SK-N-SH treated with all-trans-retinoic acid at 6 μM for 48 hours (cell line): Measurements from ENCODE around the gene PHETA1.

ENCODE experiments used
- ARNTL ChIP-seq: fragments of 450-650 bp; formaldehyde crosslinking; IDR thresholded peaks from 2 replicates; pipeline ENCODE4 v1.5.0; 2020; ENCODE audit warnings: low read depth, mild to moderate bottlenecking, moderate library complexity, borderline replicate concordance
- GLIS3 ChIP-seq: fragments of 250-450 bp; sonication (Bioruptor Pico); IDR thresholded peaks from 2 replicates; pipeline ENCODE4 v1.5.0; 2020; ENCODE audit warnings: mild to moderate bottlenecking, moderate library complexity
- PPARA ChIP-seq: fragments of 250-450 bp; sonication (Bioruptor Pico); IDR thresholded peaks from 2 replicates; pipeline ENCODE4 v1.5.0; 2020; ENCODE audit warnings: mild to moderate bottlenecking, borderline replicate concordance
- RARB ChIP-seq: fragments of 250-450 bp; sonication (Bioruptor Pico); IDR thresholded peaks from 2 replicates; pipeline ENCODE4 v1.8.0; 2021; ENCODE audit warnings: mild to moderate bottlenecking, moderate library complexity
- TCF4 ChIP-seq: fragments of 250-450 bp; sonication (Bioruptor Pico); IDR thresholded peaks from 2 replicates; pipeline ENCODE4 v1.8.0; 2021; ENCODE audit warnings: mild to moderate bottlenecking, moderate library complexity, borderline replicate concordance
- TOX ChIP-seq: fragments of 250-450 bp; sonication (Bioruptor Pico); IDR thresholded peaks from 2 replicates; pipeline ENCODE4 v1.8.0; 2021; ENCODE audit warnings: mild to moderate bottlenecking, moderate library complexity, borderline replicate concordance
- ZC3H10 ChIP-seq: fragments of 250-450 bp; sonication (Bioruptor Pico); IDR thresholded peaks from 2 replicates; pipeline ENCODE4 v1.5.1; 2021; ENCODE audit warnings: mild to moderate bottlenecking, moderate library complexity
- ZFP30 ChIP-seq: fragments of 450-650 bp; formaldehyde crosslinking; IDR thresholded peaks from 2 replicates; pipeline ENCODE4 v1.5.0; 2022; ENCODE audit warnings: mild to moderate bottlenecking, moderate library complexity
- TF ChIP-seq, protein P1 (sequence below): fragments of 250-450 bp; sonication (Bioruptor Pico); IDR thresholded peaks from 2 replicates; pipeline ENCODE4 v1.8.0; 2021; ENCODE audit warnings: low read depth, mild to moderate bottlenecking, moderate library complexity, borderline replicate concordance
- TF ChIP-seq, protein P2 (sequence below): fragments of 250-450 bp; sonication (Bioruptor Pico); IDR thresholded peaks from 2 replicates; pipeline ENCODE4 v1.8.0; 2020; ENCODE audit warnings: mild to moderate bottlenecking, moderate library complexity, borderline replicate concordance

DNA sequence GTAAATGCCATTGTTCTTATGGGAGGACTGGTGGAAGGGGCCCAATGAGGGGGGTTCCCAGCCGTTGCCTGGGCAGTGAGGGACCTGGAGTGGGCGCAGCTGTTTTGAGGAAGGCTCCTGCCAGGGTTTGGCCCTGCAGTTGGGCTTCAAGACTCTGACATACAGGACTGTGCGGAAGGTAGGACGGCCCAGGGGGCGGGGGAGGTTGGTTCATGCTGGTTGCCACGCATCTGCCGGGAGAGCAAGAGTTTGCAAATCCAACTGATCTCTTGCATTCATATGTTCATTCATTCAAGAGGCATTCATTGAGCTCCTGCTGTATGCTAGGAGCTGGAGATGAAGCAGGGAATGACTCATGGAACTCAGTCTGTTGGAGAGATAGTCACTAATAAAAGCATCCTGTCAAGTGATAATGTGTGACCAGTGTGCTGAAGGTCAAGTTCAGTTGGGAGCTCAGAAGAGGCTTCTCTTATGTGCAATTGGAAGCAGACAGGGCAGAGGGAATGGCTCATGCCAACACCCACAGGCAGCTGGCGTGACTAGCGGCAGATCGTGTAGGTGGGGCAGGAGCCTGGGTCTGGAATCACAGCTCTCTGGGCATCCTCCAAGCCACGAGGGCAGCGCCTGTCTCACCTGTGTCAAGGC lies 44.7 kb upstream of the PHETA1 start:
- TF ChIP-seq GLIS3 (CRISPR knock-in tag) (no peak), ZFP30 (CRISPR knock-in tag) (no peak), PPARA (CRISPR knock-in tag) (no peak), ARNTL (CRISPR knock-in tag) (no peak), TCF4 (CRISPR knock-in tag) (no peak), TOX (CRISPR knock-in tag) (no peak), RARB (no peak), ZC3H10 (no peak)
- TF ChIP-seq, protein P1, sequence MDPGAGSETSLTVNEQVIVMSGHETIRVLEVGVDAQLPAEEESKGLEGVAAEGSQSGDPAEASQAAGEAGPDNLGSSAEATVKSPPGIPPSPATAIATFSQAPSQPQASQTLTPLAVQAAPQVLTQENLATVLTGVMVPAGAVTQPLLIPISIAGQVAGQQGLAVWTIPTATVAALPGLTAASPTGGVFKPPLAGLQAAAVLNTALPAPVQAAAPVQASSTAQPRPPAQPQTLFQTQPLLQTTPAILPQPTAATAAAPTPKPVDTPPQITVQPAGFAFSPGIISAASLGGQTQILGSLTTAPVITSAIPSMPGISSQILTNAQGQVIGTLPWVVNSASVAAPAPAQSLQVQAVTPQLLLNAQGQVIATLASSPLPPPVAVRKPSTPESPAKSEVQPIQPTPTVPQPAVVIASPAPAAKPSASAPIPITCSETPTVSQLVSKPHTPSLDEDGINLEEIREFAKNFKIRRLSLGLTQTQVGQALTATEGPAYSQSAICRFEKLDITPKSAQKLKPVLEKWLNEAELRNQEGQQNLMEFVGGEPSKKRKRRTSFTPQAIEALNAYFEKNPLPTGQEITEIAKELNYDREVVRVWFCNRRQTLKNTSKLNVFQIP (CRISPR knock-in tag), result no peak
- TF ChIP-seq, protein P2, sequence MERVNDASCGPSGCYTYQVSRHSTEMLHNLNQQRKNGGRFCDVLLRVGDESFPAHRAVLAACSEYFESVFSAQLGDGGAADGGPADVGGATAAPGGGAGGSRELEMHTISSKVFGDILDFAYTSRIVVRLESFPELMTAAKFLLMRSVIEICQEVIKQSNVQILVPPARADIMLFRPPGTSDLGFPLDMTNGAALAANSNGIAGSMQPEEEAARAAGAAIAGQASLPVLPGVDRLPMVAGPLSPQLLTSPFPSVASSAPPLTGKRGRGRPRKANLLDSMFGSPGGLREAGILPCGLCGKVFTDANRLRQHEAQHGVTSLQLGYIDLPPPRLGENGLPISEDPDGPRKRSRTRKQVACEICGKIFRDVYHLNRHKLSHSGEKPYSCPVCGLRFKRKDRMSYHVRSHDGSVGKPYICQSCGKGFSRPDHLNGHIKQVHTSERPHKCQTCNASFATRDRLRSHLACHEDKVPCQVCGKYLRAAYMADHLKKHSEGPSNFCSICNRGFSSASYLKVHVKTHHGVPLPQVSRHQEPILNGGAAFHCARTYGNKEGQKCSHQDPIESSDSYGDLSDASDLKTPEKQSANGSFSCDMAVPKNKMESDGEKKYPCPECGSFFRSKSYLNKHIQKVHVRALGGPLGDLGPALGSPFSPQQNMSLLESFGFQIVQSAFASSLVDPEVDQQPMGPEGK (CRISPR knock-in tag), result no peak
